ENCODE measurements around the gene HBA1. TPM values are rescaled to one million over a fixed set of nuclear protein-coding genes. Genes with fewer than 3 reads are reported as not detected.
A peak's percentile ranks its signal among the peaks of the same experiment; 100 is the strongest.

The HBA1 gene
- total and polyA plus RNA-seq, 10 donors = 77.8 to 25,333 (median 2,131) TPM

- H3K4me3 ChIP-seq = peak overlapping the region in 3 of 8 donors; percentile 35 to 67 (median 42)
- no peak overlapping the region for H3K27ac ChIP-seq
- H3K27me3 ChIP-seq (replicated peaks in 1 of 7) = peaks cover 7 to 68% (median 56%) of the 10 kb centered on the region in 7 donors
- intact Hi-C loops (cut with DNase I; ENCODE audit: low total_unique reads) = loop anchor here (5.0 kb wide), 1 partner anchor 62 kb away; no protein-coding TSS in a partner anchor
- H3K9me3 ChIP-seq = no peaks in the 10 kb centered on the region
- WGBS, 5 donors = 75 to 84% (median 83%) methylated on average over 17 of the region's 17 CpGs
- TF ChIP-seq POLR2AphosphoS5 (IDR thresholded peaks at IDR 0.05) (no peak), POLR2A (IDR thresholded peaks at IDR 0.05) (no peak)
- TF ChIP-seq, protein P1, sequence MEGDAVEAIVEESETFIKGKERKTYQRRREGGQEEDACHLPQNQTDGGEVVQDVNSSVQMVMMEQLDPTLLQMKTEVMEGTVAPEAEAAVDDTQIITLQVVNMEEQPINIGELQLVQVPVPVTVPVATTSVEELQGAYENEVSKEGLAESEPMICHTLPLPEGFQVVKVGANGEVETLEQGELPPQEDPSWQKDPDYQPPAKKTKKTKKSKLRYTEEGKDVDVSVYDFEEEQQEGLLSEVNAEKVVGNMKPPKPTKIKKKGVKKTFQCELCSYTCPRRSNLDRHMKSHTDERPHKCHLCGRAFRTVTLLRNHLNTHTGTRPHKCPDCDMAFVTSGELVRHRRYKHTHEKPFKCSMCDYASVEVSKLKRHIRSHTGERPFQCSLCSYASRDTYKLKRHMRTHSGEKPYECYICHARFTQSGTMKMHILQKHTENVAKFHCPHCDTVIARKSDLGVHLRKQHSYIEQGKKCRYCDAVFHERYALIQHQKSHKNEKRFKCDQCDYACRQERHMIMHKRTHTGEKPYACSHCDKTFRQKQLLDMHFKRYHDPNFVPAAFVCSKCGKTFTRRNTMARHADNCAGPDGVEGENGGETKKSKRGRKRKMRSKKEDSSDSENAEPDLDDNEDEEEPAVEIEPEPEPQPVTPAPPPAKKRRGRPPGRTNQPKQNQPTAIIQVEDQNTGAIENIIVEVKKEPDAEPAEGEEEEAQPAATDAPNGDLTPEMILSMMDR (IDR thresholded peaks at IDR 0.05 in 8 of 11, conservative IDR thresholded peaks at IDR 0.05 in 3 of 11) = no peak
- no peak for DNase-seq
- H3K36me3 ChIP-seq = peaks cover 0 to 2% (median 0%) of the 10 kb centered on the region in 6 donors
- peaks cover 11 to 46% (median 20%) of the 10 kb centered on the region in 6 donors for H3K4me1 ChIP-seq
Measured at GRCh38 chr16:179211-180092, 3.0 kb downstream of the HBA1 start.

DNA sequence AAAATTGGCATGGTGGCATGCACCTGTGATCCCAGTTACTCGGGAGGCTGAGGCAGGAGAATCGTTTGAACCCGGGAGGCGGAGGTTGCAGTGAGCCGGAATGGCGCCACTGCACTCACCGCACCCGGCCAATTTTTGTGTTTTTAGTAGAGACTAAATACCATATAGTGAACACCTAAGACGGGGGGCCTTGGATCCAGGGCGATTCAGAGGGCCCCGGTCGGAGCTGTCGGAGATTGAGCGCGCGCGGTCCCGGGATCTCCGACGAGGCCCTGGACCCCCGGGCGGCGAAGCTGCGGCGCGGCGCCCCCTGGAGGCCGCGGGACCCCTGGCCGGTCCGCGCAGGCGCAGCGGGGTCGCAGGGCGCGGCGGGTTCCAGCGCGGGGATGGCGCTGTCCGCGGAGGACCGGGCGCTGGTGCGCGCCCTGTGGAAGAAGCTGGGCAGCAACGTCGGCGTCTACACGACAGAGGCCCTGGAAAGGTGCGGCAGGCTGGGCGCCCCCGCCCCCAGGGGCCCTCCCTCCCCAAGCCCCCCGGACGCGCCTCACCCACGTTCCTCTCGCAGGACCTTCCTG is 3.7 kb downstream of the HBA1 start, which contains the start of gene HBQ1:
HBQ1 (plus strand) TSS at position 359 of the 575 bp plus-strand sequence; CDS start at position 387, 28 bp downstream.
- no peaks in the 10 kb centered on the region for H3K9me3 ChIP-seq
- H3K27ac ChIP-seq = peak within 1 kb of the TSS in 1 of 8 donors; percentile 31
- H3K36me3 ChIP-seq = peaks cover 0 to 8% (median 0%) of the 10 kb centered on the region in 6 donors
- intact Hi-C loops (cut with DNase I; ENCODE audit: low total_unique reads) = loop anchor here (5.0 kb wide), 1 partner anchor 63 kb away; no protein-coding TSS in a partner anchor
- TF ChIP-seq POLR2AphosphoS5 (IDR thresholded peaks at IDR 0.05) = no peak
- TF ChIP-seq, protein P1 (IDR thresholded peaks at IDR 0.05 in 8 of 11, conservative IDR thresholded peaks at IDR 0.05 in 3 of 11) = peak in 6 of 11 experiments; percentile 4 to 59 (median 56)
- H3K27me3 ChIP-seq (replicated peaks in 1 of 7) = peaks cover 7 to 61% (median 49%) of the 10 kb centered on the region in 7 donors
- DNase-seq = no peak
- peak within 1 kb of the TSS; percentile 2 to 67 (median 36) for H3K4me3 ChIP-seq
- WGBS, 5 donors = 9 to 22% (median 9%) methylated on average over 33 to 59 of the region's 59 CpGs
- H3K4me1 ChIP-seq = peaks cover 11 to 38% (median 20%) of the 10 kb centered on the region in 6 donors

DNA sequence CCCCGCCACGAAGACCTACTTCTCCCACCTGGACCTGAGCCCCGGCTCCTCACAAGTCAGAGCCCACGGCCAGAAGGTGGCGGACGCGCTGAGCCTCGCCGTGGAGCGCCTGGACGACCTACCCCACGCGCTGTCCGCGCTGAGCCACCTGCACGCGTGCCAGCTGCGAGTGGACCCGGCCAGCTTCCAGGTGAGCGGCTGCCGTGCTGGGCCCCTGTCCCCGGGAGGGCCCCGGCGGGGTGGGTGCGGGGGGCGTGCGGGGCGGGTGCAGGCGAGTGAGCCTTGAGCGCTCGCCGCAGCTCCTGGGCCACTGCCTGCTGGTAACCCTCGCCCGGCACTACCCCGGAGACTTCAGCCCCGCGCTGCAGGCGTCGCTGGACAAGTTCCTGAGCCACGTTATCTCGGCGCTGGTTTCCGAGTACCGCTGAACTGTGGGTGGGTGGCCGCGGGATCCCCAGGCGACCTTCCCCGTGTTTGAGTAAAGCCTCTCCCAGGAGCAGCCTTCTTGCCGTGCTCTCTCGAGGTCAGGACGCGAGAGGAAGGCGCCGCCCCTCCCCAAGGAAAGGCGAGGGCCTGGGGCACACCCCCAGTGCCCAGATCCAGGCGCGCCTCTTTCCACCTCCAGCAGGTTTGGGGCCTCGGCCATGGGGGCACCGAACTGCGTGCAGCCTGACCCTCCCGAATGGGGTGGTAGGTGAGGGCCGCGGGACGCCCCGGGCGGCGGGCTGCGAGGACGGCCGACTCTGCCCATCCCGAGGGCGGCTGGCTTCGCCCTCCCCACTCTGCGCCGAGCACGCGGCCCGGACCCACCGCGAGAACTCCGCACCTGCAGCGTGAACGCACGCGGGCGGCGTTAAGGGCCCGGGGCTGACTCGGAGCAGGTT is 4.4 kb downstream of the HBA1 start:
- TF ChIP-seq POLR2AphosphoS5 (IDR thresholded peaks at IDR 0.05) (peak; percentile 71 to 85 (median 74)), POLR2A (IDR thresholded peaks at IDR 0.05) (no peak)
- TF ChIP-seq, protein P1 (IDR thresholded peaks at IDR 0.05 in 8 of 11, conservative IDR thresholded peaks at IDR 0.05 in 3 of 11) = no peak
- no peak for DNase-seq
- intact Hi-C loops (cut with DNase I; ENCODE audit: low total_unique reads) = loop anchor here (5.0 kb wide), 1 partner anchor 64 kb away; no protein-coding TSS in a partner anchor
- peaks cover 0 to 10% (median 0%) of the 10 kb centered on the region in 6 donors for H3K36me3 ChIP-seq
- peaks cover 7 to 53% (median 44%) of the 10 kb centered on the region in 7 donors for H3K27me3 ChIP-seq (replicated peaks in 1 of 7)
- H3K4me1 ChIP-seq = peaks cover 11 to 33% (median 20%) of the 10 kb centered on the region in 6 donors
- H3K9me3 ChIP-seq = no peaks in the 10 kb centered on the region
- H3K4me3 ChIP-seq = peak overlapping the region; percentile 2 to 67 (median 36)
- peak overlapping the region in 1 of 8 donors; percentile 31 for H3K27ac ChIP-seq
- 0 to 3% (median 1%) methylated on average over 25 to 89 of the region's 89 CpGs for WGBS, 5 donors

All from spleen (tissue), 11 donors.